ENCODE results near the gene NAGPA.

Gene NAGPA

GRCh38 chr16:4994719-4995434 lies 38.9 kb downstream of the NAGPA start:
- no peak for DNase-seq

GRCh38 chr16:4991754-4992153 lies 42.0 kb downstream of the NAGPA start:
- DNase-seq, result no peak

DNA sequence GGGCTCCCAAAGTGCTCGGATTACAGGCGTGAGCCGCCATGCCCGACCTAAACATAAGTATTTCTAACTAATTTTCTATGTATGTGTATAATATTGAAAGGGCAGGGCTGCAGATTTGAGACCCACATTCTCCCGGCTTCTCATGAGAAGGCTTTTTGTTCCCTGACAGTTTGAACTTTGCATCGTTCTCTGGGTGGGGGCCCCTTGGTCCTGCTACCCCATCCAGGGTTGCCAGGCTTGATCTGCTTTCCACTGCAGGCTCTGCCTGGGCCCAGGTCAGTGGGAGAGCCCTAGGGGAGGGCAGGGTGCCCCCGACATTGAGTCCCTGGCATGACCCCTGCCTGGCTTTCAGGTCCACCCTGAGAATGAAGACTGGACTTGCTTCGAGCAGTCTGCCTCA lies 43.3 kb downstream of the NAGPA start:
- no peak for DNase-seq

DNA sequence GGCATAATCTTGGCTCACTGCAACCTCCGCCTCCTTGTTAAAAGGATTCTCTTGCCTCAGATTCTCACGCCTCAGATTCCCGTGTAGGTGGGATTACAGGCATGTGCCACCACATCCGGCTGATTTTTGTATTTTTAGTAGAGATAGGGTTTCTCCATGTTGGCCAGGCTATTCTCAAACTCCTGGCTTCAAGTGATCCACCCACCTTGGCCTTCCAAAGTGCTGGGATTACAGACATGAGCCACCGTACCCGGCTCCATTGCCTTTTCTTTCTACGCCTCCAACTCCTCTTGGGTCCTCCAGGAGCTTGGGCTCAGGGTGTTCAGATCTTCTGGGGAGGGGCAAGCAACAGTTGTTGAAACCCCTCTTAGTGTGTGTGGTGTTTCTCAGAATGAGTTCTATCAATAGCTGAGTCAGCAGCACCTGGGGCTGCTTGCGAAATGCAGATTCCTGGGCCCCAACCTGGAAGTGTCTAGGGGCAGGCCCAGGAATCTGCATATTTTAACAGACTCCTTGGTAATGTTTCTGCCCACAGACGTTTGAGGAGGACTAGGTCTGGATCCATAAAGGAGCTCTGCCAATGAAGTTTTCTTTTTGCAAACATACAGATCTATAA lies 44.2 kb downstream of the NAGPA start:
- DNase-seq, result no peak

DNA sequence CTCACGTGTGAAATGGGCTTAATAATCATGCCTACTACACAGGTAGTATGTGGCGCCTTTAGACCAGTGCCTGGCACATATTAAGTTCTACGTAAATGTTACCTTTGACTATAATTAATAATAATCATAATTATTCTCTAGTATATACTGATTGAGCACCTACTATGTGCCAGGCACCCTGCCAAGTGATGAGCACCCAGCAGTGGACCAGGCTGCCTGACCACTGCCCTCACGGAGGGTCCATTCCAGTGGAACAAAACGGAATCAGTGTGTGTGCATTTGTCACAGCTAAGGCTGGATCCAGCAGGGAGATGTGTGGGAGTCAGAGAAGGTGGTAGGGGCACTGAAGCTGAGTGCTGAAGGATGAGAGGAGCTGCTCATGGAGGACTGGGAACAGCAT lies 45.1 kb downstream of the NAGPA start:
- no peak for DNase-seq

DNA sequence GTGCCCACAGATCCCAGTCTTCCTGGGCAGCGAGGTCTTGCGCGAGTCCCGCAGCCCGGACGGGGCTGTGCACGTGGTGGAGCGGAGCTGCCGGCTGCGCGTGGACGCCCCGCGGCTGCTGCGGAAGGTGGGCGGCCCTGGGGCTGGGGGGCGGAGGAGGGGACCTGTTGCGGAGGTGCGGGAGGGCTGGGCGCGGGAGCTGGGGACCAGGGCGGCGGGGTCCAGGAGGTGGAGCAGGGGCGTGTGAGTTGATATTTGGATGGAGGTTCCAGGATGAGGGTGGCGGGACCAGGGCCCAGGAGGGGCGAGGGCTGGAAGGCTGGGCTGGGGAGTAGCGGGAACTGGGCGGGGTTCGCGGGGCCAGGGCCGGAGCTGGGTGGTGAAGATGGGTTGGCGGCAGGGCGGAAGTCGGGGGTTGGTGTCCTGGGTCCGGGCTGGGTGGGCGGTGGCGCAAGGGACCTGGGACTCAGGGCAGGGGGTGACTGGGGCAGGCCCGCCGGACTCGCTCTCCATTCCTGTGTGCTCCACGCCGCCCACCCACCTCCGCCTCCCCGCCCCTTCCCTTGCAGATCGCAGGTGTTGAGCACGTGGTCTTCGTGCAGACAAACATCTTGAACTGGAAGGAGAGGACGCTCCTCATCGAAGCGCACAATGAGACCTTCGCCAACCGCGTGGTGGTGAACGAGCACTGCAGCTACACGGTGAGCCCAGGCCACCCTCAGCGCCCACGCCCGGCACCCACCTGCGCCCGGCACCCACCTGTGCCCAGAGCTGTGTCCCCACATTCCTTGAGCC lies 46.0 kb downstream of the NAGPA start:
- DNase-seq, result no peak

GRCh38 chr16:4987250-4987579 lies 46.5 kb downstream of the NAGPA start:
- DNase-seq, result no peak

- no peak for DNase-seq
Measured at GRCh38 chr16:4984174-4984990, 49.4 kb downstream of the NAGPA start.

- DNase-seq, result no peak
Measured at GRCh38 chr16:4982056-4982867, 51.5 kb downstream of the NAGPA start.

- DNase-seq, result no peak
Measured at GRCh38 chr16:4981473-4981872, 52.3 kb downstream of the NAGPA start.

DNA sequence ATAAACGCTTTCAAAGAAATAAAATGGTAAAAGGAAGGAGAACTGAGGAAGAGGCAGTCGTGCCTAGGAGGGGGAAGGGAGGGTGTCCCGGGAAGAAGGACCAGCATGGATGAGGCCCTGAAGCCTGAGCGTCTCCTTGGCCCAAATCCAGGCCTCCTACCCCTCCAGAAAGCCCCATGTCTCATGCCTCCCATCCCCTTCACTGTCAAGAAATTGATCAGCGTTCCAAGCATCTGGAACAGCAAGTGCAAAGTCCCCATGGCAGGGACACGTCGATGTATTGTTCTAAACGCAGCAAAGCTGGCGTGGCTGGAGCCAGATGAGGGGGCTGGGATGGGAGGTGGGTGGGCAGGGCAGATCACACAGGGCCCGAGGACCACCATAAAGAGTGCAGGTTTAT lies 53.0 kb downstream of the NAGPA start:
- no peak for DNase-seq

DNA sequence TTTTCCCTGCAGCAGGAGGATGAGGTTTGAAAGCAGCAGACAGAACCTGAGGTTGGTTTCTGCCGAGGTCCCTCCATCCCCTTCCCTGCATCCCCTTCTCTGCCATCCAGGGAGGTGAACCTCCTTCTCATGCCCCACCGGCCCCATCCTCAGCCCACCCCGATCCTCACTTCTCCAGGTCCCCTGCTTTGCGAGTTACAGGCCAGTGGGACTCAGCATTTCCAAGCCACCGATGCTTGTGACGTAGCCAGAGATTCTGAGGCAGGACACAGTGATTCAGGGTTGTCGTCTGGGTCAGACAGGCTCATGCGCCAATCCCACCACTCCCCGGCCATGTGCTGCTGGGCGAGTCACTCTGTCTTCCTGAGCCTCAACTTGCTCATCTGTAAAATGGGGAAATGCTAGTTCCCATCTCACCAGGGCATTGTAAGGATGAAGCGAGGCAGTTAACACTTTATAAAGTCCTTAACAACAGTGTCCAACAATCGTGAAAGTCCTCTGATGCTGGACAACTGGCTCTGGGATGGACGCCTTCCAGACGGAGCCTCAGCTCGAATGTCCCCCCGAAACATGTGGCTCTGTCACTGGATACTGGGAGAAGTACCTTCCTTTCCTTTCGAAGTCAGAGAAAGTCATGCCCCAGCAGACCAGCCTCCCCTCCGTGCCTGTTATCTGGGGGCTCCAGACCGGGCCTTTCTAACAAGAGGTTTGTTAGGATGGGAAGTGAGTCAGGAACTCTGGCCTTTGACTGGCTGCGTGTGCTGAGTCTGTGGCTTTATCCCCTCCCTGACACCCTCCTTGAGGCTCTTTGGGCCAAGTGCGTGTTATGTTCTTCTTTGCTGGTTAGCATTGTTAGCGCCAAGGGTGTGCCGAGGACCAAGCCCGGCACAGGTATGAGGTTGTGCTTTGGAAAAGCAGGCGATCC lies 53.7 kb downstream of the NAGPA start:
- DNase-seq, result no peak

DNA sequence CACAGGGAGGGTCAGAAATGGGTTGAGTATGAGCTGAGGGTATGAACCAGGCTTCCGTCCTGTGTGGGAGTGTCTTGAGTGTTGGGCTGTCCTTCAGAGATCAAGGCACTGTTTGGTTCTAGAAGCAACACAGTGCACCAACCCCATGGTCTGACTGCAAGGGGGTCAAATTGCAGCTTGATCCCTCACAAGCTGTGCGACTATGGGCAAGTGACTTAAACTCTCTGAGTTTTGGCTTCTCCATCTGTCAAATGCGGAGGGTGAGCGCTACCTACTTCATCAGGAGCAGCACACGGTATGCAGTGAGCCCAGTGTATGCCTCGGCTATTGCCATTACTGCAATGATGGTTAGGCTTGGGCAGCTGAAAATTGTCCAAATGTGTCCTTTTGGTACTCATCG lies 54.6 kb downstream of the NAGPA start:
- DNase-seq, result no peak

DNA sequence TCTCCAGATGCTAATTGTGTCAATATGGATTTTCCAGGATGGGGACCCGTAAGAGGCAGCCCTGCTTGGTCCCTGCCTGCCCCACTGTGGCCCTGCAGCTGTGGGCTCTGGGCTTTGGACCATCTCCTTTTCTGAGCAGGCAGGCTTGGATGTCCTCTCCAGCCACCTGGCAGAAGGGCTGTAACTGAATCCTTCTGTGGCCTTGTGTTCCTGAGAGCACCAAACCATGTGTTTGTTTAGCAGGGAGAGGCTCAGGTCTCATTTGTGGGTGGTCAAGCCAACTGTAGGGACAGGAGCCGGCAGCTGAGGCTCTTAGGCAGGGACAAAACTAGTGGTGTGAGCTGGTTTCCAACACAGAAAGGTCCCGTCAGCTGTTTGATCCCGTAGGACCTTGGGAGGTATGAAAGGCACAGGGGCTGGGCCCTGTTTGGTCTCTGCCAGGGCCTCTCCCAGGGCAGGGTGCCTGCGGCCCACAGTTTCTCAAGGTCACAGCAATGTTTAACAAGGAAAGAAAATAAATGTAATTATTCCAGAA lies 57.1 kb downstream of the NAGPA start:
- no peak for DNase-seq

GRCh38 chr16:4976079-4976478 lies 57.7 kb downstream of the NAGPA start:
- no peak for DNase-seq
